Frontal cortex (tissue), 4 donors: ENCODE measurements around the gene ACAN. TPM values are rescaled to one million over a fixed set of nuclear protein-coding genes. Genes with fewer than 3 reads are reported as not detected.
"Not testable (repeated sequence)": the region's sequence is repeated elsewhere in the genome, so short reads cannot be mapped to it uniquely, and the experiment has no call there.

Source experiments
- DNase-seq, 2 donors: peaks; one replicate each; pipeline ENCODE4 v3.0.0; 2012; ENCODE audit warnings: low spot score in 2 of 2
- FAIRE-seq: peaks from 2 replicates; lab custom pipeline; 2012; peaks lifted over from hg19 to GRCh38; lab: Jason Lieb, UNC
- total RNA-seq: library from RNA; depleted of rRNA; stranded (reverse); fragments of >200 nt; gene quantifications from one replicate; pipeline ENCODE4 v1.2.3, GENCODE V29; 2014
- donor health status: control.
- donor health status: control.
- donor health status: control.

The ACAN gene
- total RNA-seq, 1 donor from 2014 or later = 0.41 TPM

DNA sequence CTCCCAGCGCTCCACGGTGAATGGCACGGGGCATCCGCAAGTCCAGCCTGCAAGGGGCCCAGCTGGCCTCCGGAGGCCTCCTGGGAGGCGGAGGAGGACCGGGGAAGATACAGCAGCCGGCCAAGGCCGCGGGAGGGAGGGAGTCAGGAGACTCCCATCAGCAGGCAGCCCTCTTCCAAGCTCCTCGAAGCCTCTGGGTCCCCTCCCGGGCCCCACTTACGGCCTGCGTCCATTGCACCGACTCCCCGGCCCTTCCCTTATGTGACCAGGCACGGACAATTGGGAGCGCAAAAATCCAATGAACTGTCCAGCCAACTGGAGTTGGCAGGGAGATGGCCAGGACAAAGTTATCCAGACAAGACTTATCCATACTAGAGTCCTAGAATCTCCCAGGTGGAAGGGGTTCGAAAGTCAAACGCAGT, 109.3 kb downstream of the ACAN start:
- peak in 1 of 2 donors; percentile 29 for DNase-seq
- no peak for FAIRE-seq

DNA sequence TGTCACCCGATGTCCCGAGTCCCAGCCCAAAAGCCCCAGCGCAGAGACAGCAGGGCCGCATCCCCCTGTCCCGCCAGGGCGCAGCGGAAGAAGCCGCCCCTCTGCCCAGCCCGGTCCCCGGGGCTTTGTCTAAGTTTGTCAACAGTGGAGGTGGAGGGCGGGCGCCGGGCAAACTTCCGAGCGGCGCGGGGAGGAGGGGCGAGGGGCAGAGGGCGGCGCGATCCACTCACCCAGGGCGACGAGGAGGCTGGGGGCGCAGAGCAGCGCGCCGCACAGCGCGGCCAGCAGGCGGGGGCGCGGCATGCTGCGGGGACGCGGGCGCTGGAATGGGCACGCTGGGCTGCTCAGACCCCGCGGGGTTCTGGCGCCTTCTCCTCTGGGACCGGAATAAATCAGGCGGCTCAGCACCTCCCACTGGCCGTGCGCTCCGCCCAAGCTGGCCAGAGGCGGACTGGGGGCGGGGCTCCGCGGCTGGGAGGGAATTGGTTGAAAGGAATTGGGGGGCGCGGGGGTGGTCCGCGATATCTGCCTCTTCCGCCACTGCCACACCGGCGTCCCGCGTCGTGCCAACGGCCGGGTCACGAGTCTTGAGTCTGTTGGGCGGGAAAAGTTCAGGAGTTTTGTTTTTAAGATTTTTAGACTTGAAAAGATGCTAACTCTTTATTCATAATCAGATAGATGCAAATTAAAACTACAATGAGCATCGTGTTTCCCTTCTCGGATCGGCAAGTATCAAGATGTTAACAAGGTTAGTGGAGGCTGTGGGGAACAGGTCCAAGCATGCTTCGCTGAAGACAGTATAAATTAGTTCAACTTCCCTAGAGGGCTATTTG, 110.0 kb downstream of the ACAN start, which contains the start of gene MFGE8:
Gene MFGE8, minus strand, starts transcription at position 363 of the 833 bp plus-strand sequence. Its CDS starts 60 bp downstream, at position 303.
- FAIRE-seq (no peak), DNase-seq (peak; percentile 74 to 87)

DNA sequence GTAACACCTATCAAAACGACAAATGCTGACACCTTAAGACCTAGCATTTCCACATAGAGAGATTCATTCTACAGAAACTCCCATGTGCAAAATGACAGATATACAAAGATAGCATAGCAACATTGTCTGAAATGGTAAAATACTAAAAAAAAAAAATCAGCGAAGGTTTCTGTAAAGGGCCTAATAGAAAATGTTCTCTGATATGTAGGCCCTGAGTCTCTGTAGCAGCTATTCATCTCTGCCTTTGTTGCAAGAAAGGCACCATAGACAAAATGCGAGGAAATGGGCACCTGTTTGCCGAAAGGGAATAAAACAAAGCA, 110.6 kb downstream of the ACAN start:
- FAIRE-seq (no peak), DNase-seq (no peak)

DNA sequence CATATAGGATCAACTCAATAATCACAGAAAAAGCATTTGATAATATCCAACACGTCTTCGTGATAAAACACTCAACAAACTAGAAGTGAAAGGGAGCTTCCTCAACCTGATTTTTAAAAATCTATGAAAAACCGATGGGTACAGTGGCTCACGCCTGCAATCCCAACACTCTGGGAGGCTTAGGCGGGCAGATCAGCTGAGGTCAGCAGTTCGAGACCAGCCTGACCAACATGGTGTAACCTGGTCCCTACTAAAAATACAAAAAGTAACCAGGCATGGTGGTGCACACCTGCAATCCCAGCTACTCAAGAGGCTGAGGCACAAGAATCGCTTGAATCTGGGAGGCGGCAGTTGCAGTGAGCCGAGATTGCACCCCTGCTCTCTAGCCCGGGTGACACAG, 112.1 kb downstream of the ACAN start:
- FAIRE-seq (no peak), DNase-seq (no peak)

DNA sequence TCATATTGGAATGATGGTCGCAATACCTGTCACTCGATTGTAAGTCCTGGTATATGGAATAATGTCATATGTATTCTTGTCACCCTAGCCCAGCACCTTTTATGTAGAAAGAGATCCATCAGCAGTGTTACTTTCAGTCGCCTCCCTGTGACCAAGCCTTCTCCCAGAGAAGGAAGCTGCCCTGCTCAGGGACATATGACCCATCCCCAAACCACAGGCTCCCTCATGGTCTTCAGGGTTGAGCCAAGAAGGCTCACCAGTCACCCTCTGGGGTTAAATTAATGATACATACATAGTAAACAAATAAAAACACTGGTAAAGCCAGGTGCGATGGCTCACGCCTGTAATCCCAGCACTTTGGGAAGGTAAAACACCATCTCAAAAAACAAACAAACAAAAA, 114.5 kb downstream of the ACAN start:
- no peak for FAIRE-seq
- DNase-seq = no peak

DNA sequence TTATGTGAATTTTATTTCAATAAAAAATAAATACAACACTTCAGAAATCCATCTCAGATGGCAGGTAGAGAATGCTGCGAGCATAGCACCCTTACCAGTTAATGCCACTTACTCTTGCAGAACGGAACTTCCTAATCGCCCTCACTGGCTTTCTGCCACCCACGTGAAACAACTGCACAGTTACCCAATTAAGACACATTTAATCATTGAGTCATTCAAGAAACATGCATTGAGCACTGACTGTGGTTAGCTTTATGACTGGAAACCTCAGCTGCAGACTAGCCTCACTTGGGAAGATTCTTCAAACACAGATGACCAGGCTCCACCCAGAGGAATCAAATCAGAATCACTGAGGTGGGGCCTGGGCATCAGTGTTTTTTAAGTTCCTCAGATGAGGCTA, 115.5 kb downstream of the ACAN start:
- no peak for FAIRE-seq
- DNase-seq = no peak

DNA sequence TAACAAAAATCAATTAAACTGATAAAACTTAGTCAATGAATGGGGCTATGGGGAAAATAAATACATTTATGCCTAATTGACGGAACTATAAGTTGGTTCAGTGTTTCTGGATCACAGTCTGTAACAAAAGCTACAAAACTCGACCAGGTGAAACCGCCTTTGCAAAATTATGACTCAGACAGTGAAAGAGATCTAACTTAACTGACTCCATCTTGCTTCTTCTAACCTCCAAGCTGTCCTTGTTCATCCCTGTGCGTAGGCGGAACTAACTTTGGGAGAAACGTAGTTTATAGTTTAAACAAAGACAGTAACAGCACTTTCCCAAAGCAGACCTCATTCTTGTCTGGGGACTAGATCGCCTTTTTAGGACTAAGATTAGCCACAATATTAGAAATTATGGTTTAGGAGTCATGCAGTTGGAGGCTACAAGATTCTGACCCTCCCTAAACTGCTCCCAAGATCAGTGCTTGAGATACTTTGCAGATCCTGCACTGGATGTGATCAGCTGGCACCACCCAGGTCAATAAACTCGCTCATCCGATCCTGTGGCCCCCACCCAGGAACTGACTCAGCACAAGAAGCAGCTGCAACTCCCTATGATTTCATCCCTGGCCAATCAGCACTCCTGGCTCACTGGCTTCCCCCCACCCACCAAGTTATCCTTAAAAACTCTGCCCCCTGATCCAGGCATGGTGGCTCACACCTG, 117.1 kb downstream of the ACAN start:
- FAIRE-seq = no peak
- DNase-seq = no peak

DNA sequence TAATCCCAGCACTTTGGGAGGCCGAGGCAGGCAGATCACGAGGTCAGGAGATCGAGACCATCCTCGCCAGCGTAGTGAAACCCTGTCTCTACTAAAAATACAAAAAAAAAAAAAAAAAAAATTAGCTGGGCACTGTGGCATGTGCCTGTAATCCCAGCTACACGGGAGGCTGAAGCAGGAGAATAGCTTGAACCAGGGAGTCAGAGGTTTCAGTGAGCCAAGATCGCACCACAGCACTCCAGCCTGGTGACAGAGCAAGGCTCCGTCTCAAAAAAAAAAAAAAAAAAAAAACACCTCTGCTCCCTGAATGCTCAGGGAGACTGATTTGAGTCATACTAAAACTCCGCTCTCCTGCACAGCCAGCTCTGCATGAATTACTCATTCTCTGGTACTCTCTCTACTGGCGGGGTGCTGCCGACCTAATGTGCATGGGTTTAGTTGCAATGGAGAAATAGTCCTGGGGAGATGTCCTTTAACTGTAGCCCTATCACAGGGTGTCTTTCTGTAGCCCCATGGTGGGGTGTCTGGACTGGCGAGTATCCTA, 117.7 kb downstream of the ACAN start:
- not testable (repeated sequence) for FAIRE-seq, DNase-seq

Other genes with a start within 250 kb of the ACAN start
- 4.5 TPM for gene AEN, start 182.1 kb upstream of the ACAN start, total RNA-seq
- not detected for gene ISG20, start 164.4 kb upstream of the ACAN start, total RNA-seq
- gene HAPLN3, start 92.1 kb downstream of the ACAN start, total RNA-seq = 4.1 TPM
- gene MFGE8, start 109.9 kb downstream of the ACAN start, total RNA-seq = 18.3 TPM